Kidney epithelial cell (primary cell): ENCODE measurements around the gene PKNOX2. TPM values are rescaled to one million over a fixed set of nuclear protein-coding genes. Genes with fewer than 3 reads are reported as not detected.

Experiments
- DNase-seq: peaks from one replicate; pipeline ENCODE4 v3.0.0-alpha.2; 2010; ENCODE audit warnings: low read depth
- H3K27me3 ChIP-seq: 2 replicates; pipeline ENCODE4 v1.6.0; 2011; ENCODE audit warnings: low read length; ENCODE audit not compliant: control insufficient read depth, insufficient read depth
- H3K36me3 ChIP-seq: 2 replicates; pipeline ENCODE4 v1.5.1; 2011; ENCODE audit warnings: low read length; ENCODE audit not compliant: control insufficient read depth, insufficient read depth
- H3K4me3 ChIP-seq: 2 replicates; pipeline ENCODE4 v1.5.1; 2011; ENCODE audit warnings: low read depth, mild to moderate bottlenecking, control low read depth, low read length
- total RNA-seq: library from RNA; depleted of rRNA; stranded (reverse); fragments of >200 nt; gene quantifications from 2 replicates; pipeline ENCODE4 v1.2.3, GENCODE V29; 2015
- TF ChIP-seq, protein P1 (sequence below): IDR thresholded peaks from 2 replicates; pipeline ENCODE4 v1.5.1; 2011; ENCODE audit warnings: mild to moderate bottlenecking, moderate library complexity, low read length, control low read depth, inconsistent platforms; ENCODE audit not compliant: insufficient read depth, poor library complexity, severe bottlenecking

The PKNOX2 gene
- total RNA-seq, 1 donor from 2014 or later = 0.42 TPM

DNA sequence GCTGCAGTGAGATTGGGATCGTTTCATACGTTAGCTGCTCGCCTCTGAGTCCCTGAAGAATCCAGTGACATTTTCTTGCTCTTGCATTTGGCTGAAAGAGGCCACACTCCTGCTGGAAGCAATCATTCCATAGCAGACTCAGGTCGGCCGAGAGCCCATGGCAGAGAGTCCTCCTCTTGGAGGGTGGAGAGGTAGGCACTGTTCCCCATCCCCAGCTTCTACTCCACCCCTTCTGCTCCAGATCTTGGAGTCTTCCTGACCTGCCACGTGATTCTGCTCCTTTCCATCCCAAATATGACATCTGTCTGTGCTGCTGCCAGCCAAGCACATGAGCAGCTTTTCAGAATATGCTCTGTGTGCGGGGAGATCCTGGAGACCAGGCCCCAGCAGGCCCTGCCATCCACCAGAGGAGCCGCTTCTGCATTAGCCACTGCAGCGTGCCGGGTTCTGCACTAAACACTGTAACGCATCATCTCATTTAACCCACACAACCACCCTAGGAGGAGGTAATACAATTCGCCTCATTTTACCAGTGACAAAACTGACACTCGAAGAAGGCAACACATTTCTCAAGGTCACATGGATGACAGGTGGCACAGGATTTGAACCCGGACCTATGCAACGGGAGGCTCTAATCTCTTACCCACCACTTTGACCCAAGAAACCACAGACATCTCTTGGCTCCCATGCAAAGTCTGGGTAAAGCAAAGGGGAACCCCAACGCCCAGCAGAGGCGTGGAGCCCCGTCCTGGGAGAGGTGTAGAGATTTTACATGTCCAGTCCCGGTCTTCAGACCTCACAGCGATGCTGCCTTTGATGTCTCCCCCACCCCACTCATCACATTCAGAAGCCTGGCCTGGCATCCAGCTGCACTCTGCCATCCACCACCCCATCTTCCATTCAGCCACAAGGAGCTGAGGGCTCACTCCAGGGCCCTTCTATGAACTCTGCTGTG, 252.7 kb downstream of the PKNOX2 start:
- Histone ChIP-seq H3K27me3 (peaks cover 9% of the 10 kb centered on the region), H3K4me3 (no peak overlapping the region), H3K36me3 (no peaks in the 10 kb centered on the region)
- TF ChIP-seq, protein P1, sequence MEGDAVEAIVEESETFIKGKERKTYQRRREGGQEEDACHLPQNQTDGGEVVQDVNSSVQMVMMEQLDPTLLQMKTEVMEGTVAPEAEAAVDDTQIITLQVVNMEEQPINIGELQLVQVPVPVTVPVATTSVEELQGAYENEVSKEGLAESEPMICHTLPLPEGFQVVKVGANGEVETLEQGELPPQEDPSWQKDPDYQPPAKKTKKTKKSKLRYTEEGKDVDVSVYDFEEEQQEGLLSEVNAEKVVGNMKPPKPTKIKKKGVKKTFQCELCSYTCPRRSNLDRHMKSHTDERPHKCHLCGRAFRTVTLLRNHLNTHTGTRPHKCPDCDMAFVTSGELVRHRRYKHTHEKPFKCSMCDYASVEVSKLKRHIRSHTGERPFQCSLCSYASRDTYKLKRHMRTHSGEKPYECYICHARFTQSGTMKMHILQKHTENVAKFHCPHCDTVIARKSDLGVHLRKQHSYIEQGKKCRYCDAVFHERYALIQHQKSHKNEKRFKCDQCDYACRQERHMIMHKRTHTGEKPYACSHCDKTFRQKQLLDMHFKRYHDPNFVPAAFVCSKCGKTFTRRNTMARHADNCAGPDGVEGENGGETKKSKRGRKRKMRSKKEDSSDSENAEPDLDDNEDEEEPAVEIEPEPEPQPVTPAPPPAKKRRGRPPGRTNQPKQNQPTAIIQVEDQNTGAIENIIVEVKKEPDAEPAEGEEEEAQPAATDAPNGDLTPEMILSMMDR = no peak
- DNase-seq = no peak

DNA sequence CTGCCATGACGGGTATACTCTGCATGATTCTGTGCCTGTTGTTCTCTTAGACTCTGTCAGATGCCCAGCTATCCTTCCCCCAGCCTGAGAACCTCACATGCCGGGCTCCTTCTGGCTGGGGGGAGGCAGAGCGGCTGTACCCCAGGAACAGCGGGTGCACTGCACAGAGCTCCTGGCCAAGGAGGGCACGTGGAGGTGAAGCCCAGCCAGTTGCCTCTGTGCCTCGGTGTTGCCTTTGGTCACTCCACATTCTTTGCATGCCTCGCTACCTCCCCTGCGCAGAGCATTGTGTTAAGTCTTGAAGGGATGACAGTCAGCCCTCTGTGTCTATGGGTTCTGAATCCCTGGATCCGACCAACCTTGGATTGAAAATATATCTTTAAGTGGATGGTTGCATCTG, 253.8 kb downstream of the PKNOX2 start:
- TF ChIP-seq, protein P1 = no peak
- peaks cover 7% of the 10 kb centered on the region for H3K27me3 ChIP-seq
- DNase-seq = no peak

DNA sequence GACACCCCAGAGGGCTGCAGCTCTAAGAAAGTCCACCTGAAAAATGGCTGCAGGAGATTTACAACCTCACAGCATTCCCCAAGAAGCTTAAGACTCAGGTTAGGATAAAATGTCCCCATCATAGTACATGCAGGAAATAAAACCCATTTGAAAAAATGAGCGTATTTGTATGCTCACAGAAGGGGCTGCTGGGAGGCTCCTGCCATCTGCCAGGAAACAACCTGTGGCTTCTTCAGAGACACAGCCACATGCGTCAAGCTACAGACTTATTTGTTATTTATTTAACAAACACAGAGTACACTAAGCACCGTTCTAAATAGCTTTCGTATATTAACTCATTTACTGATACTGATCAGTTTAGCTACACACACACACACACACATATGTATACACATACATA, 258.1 kb downstream of the PKNOX2 start:
- H3K4me3 ChIP-seq = no peak overlapping the region
- TF ChIP-seq, protein P1 = no peak
- DNase-seq = no peak
- no peaks in the 10 kb centered on the region for H3K36me3 ChIP-seq
- peaks cover 8% of the 10 kb centered on the region for H3K27me3 ChIP-seq

More for the DNA sequence above, 253.8 kb downstream of the PKNOX2 start:
- no peaks in the 10 kb centered on the region for H3K36me3 ChIP-seq
- no peak overlapping the region for H3K4me3 ChIP-seq

DNA sequence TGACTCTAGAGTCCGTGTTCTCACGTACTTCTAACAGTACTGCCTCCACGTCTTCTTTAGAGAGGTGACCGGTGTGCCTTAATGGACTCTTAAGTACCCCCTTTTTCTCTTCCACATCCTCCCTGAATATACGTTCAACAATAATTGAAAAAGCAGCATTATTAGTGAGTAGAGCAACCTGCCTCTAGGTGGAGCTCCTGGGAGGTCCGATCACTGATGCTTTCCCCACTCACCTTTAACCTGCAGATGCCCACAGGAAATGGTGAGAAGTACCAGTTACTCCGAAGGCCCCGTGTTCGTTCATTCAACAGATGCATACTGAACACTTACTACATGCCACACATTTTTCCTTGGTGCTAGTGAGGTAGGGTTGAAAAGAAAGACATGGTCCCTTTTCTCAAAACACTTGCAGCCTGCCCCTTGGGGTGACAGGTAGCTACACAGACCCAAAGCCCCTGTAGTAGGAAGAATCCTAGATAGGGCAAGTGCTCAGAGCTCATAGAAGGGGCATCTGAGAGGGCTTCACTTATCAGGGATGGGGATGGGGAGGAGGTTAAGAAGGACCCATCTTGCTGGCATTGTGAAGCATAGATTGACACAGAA, 258.8 kb downstream of the PKNOX2 start:
- TF ChIP-seq, protein P1 = peak; percentile 60
- H3K36me3 ChIP-seq = no peaks in the 10 kb centered on the region
- no peak for DNase-seq
- H3K27me3 ChIP-seq = peaks cover 8% of the 10 kb centered on the region
- no peak overlapping the region for H3K4me3 ChIP-seq

DNA sequence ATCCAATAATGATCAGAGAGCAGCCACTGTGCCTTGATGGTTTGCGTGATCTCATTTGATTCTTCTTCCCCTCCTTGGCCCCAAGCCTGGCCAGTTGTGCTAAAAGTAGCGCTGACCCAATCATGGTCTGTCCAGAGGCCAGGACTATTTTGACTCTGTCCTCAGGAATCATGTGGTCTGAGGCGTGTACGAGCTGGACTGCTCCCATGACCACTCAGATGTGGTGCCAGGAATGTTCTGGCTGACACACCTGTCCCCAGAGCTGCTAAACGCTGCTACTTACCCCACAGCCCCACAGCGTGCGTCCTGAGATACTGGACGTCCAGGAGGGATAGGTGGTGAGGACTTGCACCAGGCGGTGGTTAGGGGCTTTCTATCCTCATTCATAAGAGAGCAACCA, 261.1 kb downstream of the PKNOX2 start:
- Histone ChIP-seq H3K27me3 (peaks cover 6% of the 10 kb centered on the region), H3K4me3 (no peak overlapping the region), H3K36me3 (no peaks in the 10 kb centered on the region)
- no peak for DNase-seq
- TF ChIP-seq, protein P1 = no peak
